GM12801 (cell line): ENCODE results near the gene SCRN2.

Experiments
- CTCF ChIP-seq: IDR thresholded peaks from one replicate; pipeline ENCODE4 v1.5.1; 2011; ENCODE audit warnings: control low read depth; ENCODE audit not compliant: insufficient read length; ENCODE audit errors: extremely low read depth

SCRN2 gene

GRCh38 chr17:47847341-47848197 is 6.5 kb upstream of the SCRN2 start:
- no peak for TF ChIP-seq CTCF

GRCh38 chr17:47846716-47847340 is 5.8 kb upstream of the SCRN2 start:
- TF ChIP-seq CTCF: no peak

GRCh38 chr17:47845716-47846075 is 4.6 kb upstream of the SCRN2 start:
- TF ChIP-seq CTCF: no peak

DNA sequence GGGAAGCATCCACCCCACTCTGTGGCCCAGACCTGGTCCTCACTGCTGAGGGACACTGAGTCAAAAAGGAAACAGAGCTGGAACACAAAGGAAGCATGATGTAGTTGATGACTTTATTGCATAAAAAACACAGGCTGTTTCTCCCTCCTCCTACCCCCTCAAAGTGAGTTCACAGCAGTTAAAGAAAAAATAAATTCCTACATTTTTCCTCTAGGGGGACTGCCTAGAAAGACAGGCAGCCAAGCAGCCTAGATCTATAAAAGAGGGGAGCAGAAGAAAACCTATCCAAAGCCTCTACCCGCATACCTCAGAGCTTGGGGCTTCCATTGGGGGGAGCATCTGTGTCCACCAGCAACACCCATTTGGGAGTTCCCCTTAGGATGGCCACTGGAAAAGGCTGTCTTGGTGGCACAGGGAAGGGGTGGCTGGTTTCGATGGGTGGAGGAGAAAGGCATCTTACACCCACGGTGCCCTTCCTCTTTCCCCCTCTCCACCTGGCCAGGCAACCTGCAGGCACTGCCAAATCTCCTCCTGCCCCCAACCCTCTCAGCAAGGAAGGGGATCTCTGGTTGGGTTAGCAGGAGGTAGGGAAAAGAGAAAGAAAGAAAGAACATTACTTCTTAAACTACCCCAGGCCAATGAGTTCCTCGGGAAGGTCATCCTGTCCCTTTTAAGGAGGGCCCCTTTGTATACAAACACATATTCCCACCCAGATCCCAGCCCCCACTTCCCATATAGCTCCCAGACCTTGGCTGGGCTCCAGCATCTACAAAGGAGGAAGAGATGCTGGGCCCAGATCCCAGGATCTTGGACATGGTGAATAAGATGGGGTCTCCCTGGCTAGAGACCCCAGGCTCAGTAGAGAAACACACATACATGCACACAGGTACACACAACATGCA is 4.0 kb upstream of the SCRN2 start:
- no peak for TF ChIP-seq CTCF

DNA sequence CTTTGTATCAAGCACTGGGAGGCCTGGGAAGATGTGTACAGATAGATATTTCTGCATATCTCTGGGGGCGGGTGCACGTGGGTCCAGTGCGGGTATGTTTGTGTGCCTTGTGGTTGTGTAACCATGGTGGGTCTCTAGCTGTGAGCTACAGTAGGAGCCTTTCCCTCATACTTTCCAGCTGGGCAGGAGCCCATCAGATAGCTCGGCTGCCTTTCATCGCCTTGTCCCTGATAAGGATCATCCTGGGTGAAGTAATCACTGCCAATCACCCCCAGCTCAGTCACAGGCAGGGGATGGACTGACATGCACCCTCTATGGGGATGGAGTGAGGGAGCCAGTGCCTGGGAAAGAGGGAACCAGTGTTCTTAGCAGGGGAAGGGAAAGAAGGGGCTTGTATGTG is 3.2 kb upstream of the SCRN2 start:
- no peak for TF ChIP-seq CTCF

GRCh38 chr17:47843391-47843730 is 2.3 kb upstream of the SCRN2 start:
- no peak for TF ChIP-seq CTCF
